Thyroid gland (tissue), 4 donors: Measurements from ENCODE around the gene RBM5.

Experiments used
- POLR2A ChIP-seq, 2 donors: fragments of 450-650 bp; IDR thresholded peaks; one replicate each; pipeline ENCODE4 v1.6.1; 2017; ENCODE audit warnings: antibody characterized with exemption in 2 of 2, mild to moderate bottlenecking in 2 of 2, moderate library complexity in 1 of 2
- TF ChIP-seq, protein P1 (sequence below), 6 experiments: fragments of 200-600 bp in 3 of 6; fragments of 450-650 bp in 3 of 6; sonication (generic) in 3 of 6; IDR thresholded peaks; one replicate each; pipeline ENCODE4 v1.5.1; 2016 to 2019; ENCODE audit warnings: antibody characterized with exemption in 6 of 6, mild to moderate bottlenecking in 2 of 6, inconsistent platforms in 1 of 6, moderate library complexity in 1 of 6

DNA sequence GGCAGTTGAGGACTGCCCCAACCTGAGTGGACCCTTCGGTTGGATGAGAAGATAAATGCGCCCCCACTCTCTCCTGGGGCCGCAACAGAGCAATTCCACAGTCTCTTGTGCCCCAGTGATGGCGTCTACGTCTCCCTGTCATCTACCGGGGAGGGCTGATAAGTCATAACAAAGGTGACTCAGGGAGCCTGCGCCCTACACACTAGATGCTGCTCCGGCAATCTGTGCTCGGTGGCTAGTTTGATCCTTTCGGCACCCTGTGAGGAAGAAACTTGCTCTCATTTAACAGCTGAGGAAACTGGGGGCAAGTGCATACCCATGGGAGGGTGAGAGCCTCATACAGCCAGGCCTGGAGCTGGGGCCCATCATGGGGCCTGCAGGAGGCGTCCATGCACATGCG, 52.3 kb downstream of the RBM5 start:
- TF ChIP-seq, protein P1, sequence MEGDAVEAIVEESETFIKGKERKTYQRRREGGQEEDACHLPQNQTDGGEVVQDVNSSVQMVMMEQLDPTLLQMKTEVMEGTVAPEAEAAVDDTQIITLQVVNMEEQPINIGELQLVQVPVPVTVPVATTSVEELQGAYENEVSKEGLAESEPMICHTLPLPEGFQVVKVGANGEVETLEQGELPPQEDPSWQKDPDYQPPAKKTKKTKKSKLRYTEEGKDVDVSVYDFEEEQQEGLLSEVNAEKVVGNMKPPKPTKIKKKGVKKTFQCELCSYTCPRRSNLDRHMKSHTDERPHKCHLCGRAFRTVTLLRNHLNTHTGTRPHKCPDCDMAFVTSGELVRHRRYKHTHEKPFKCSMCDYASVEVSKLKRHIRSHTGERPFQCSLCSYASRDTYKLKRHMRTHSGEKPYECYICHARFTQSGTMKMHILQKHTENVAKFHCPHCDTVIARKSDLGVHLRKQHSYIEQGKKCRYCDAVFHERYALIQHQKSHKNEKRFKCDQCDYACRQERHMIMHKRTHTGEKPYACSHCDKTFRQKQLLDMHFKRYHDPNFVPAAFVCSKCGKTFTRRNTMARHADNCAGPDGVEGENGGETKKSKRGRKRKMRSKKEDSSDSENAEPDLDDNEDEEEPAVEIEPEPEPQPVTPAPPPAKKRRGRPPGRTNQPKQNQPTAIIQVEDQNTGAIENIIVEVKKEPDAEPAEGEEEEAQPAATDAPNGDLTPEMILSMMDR (IDR thresholded peaks at IDR 0.05) = no peak
- TF ChIP-seq POLR2A (IDR thresholded peaks at IDR 0.05) = no peak
